Posterior vena cava (tissue), 2 donors: ENCODE data around the gene LIF. TPM values are rescaled to one million over a fixed set of nuclear protein-coding genes. Genes with fewer than 3 reads are reported as not detected.
"Not testable (repeated sequence)": the region's sequence is repeated elsewhere in the genome, so short reads cannot be mapped to it uniquely, and the experiment has no call there.

Experiments used
- DNase-seq: peaks from one replicate; pipeline ENCODE4 v3.0.0-alpha.2; 2020; ENCODE audit warnings: low spot score
- intact Hi-C, 2 donors: fragments of 100-400 bp; cut with DNase I; formaldehyde crosslinking; loops; one replicate each; pipeline versions ENCODE4 v1.14.1 to v1.14.2; 2022 to 2023
- total RNA-seq, 2 donors: library from RNA; stranded (reverse); fragmentation: NEBNext Ultra II Directional; extraction: Animal tissue kit (Norgen Biotek cat#: 25700); gene quantifications; one replicate each; pipeline ENCODE4 v1.2.1, GENCODE V29; 2021
- donor health status: DM: yes; HTN: yes; CAD: no.
- donor health status: DM: yes; HTN: yes; CAD: no.

Gene LIF
- total RNA-seq, 2 donors from 2014 or later: 2.6 to 8.1 TPM

- DNase-seq: no peak
- intact Hi-C loops: no loop called here
Observed at GRCh38 chr22:30219668-30220278, 26.8 kb downstream of the LIF start.

DNA sequence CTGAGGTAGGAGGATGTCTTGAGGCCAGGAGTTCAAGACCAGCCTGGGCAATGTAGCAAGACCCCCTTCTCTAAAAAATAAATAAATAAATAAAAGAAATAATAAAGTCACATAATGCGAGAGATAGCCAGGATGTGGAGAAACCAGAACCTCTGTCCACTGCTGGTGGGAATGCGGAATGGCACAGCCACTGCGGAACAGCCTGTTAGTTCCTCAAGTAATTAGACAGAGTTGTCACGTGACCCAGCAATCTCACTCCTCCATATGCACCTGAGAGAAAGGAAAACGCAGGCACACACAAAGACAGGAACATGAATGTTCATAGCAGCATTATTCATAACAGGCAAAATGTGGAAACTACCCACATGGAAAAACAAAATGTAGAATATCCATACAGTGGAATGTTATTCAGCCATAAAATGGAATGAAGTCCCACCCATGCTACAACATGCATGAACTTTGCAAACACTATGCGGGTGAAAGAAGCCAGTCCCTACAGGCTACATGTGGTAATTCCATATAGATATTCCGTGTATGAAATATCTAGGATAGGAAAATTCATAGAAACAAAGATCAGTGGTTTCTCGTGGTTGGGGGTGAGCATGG is 27.4 kb downstream of the LIF start:
- no peak for DNase-seq
- intact Hi-C loops: no loop called here

- intact Hi-C loops: no loop called here
- DNase-seq: peak; percentile 81
Observed at GRCh38 chr22:30217698-30218560, 28.6 kb downstream of the LIF start.

DNA sequence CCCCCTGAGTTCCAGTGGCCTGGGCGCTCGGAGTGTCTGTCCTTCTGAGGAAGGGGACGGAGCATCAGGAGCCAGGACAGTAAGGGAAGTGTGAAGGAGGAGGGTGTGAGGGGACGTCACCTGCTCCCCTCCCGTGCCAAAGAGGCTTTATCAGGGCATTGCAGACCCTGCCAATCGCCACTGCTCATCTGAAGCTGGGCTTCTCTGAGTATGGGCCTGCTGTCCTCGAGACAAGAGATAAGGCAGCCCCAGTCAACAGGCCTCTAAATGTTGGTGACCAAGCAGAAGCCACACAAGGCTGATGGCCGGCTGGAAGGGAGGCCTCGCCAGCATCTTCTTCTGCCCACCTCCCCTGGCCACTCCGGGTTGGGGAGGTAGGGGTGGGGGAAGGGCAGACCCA is 29.8 kb downstream of the LIF start:
- intact Hi-C loops: no loop called here
- peak; percentile 41 for DNase-seq

DNA sequence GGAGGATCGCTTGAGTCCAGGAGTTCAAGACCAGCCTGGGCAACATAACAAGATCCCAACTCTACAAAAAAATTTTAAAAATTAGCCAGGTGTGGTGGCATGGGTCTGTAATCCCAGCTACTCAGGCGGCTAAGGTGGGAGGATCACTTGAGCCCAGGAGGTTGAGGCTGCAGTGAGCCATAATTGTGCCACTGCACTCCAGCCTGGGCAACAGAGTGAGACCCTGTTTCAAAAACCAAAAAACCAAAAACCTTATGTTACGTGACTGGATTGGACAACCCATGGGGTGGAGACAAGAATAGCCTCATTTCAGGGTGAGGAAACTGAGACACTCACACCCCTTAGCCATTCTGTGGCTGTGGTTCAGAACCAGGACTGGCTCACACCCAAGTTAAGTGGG is 30.3 kb downstream of the LIF start:
- intact Hi-C loops, DNase-seq: not testable (repeated sequence)

DNA sequence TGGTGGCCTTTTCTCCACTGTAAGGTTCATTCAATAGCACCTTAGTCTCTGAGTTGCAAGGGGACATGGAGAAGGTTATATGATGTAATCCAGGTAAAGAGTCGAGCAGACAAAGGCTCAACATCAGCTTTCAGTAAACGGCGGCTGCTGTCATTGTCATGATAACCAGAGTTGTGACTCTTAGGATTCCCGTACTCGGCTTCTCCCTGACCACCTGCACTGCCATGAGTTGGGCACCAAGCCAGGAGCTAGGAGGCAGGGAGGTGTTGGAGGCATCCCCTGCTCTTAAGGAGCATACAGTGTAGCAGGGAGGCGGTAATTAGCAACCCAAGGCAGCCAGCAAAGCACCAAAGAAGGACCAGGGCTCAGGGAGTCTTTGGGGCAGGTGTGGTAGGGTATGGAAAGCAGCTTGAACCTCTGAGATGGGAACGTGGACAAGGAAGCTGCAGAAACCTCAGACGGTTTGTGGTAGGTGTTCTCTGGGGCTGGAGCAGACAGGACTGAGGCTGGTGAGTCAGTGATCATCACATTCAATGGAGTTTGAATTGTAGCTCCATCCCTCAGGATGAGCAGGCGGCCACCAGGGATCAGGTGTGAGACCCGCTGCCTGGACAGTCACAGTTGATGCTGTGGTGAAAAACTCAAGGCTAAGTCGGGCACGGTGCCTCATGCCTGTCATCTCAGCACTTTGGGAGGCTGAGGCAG is 31.7 kb downstream of the LIF start:
- intact Hi-C loops: no loop called here
- DNase-seq: peak; percentile 64

- peak; percentile 85 for DNase-seq
- intact Hi-C loops: no loop called here
Observed at GRCh38 chr22:30212996-30213441, 33.5 kb downstream of the LIF start.

DNA sequence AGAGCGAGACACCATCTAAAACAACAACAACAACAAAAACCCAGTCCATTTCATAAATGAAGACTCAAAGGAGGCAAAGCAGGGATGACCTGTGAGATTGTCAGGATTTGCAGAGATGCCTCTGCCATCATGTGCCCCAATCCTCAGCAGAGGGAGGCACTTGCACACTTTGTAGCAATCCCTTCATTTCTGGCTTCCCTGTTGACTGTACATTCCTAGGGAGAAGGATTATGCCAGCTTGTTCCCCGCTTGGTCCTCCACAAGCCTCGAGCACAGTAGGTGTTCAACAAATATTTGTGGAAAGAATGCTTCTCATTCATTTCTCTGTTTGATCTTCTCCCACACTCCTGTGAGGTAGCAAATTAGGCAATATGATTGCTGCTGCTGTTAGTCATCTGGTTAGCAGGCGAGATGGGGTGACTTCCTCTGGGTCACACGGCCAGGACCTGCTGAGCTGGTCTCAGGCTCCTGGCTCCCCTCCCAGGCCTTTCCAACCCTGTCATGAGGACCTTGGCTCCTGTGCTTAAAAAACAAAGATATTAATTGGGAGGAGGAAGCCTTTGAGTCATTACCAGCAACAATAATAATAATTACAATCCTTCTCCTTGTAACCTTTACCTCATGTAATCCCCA is 34.1 kb downstream of the LIF start:
- DNase-seq: peak; percentile 94
- intact Hi-C loops: no loop called here

DNA sequence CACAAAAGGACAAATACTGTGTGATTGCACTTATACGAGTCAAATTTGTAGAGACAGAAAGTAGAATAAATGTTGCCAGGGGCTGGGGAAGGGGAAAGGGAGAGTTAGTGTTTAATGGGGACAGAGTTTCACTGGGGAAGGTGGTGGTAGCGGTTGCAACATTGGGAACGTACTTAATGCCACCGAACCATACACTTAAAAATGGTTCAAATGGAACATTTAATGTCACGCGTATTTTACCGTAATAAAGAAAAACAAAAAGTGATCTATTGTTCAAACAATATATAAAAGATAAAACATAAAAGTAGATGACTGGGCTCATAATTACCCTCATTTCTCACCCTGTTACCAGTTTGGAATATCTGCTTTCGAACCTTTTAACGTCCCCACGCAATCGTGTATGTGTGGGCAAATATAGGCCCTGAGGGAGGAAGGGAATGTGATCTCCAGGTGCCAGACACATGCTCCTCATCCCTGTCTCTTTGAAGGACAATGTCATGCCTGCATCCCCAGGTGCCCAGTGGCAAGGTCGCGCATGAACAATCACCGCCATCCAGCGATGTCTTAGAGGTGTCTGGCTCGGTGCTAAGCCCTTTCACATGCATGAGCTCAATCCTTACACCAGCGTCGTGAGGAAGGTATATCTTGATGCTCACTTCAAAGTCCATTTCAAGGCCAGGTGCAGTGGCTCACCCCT is 35.3 kb downstream of the LIF start:
- DNase-seq: peak; percentile 36
- intact Hi-C loops: no loop called here

DNA sequence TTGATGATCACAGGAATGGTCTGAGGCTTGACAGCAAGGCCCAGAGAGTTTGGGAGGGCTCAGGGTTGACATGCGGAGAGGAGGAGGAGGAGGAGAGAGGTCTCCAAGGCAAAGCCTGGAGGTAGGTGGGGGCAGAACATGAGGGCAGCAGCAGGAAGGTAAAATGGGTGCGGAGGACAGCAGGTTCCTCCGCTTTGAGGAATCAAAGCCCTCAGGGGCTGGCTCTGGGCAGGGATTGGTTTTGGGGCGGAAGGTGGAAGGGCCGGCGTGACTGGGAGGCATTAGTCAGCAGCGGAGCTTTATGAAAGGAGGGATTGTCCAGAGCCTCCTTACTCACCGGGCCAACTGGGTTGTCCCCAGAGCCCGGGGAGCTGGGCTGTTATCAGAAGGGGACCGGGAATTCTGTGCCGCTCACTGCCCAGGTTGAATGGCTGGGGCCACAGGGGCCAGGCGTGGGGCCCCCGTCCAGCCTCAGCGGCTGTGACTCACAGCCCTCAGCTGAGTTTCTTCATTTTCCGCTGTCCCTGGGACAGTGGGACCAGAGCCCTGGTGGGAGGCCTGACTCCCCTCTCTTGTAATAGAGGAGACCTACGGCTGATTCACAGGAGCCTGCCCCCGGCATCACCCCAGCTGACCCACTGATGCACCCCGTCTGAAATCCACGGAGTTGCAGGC is 36.2 kb downstream of the LIF start:
- DNase-seq: peak; percentile 65
- intact Hi-C loops: no loop called here

DNA sequence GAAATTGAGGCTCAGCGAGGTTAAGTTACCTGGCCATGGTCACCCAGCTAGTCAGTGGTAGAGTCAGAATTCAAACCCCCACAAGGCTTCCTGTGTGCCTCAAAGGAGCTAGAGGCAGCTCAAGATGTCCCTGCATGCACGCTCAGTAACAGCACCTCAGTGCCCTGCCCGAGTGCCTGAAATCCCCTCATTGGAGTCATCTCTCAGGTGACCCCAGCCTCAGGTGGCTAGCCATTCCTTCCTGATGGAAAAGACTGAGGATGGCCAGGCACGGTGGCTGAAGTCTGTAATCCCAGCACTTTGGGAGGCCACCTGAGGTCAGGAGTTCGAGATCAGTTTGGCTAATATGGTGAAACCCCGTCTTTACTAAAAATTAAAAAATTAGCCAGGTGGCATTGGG is 36.9 kb downstream of the LIF start:
- intact Hi-C loops: no loop called here
- peak; percentile 32 for DNase-seq

DNA sequence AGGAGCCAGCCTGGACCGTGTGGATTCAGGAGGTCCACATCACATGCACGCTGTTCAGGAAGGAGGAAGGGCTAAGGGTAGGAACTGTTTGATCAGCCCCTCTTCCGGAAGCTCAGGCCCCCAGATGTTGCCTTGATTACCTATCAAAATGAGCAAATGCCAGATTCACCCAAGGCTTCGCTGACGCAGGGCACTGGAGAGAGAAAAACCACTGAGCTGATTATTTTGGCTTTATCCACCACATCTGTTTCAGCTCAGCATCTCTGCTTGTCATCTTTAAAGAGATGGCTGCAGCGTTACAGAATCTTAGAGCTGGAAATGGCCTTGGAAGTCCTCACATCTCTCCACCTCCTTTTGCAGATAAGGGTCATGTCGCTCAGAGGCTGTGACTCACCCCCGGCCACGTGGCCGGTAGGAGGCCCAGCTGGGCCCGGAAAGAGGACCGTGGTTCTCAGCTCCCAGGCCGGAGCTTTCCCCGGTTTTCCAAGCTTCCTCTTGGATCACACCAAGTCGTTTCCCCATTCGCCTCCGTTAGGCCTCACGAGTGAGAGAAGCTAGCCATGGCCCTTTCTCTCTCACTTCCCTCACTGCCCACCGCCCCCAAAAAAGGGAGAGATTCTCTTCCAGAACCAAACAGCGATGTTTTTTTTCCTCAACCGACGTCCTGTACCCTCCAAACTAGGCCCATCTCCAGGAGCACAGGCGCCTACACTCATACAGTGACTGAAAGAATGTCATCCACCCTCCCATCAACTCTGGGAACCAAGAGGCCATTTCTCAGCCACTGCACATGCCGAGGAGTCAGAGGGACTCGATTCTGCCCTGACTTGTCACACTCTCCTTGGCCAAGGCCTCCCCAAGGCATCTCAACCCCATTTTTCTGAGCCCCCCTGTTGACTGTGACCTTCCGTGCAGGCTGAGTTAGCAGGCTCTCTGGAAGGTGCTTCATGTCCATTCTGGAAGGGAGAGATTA is 37.6 kb downstream of the LIF start:
- intact Hi-C loops: no loop called here
- DNase-seq: peak; percentile 92

- intact Hi-C loops: no loop called here
- peak; percentile 91 for DNase-seq
Observed at GRCh38 chr22:30206944-30207343, 39.6 kb downstream of the LIF start.

DNA sequence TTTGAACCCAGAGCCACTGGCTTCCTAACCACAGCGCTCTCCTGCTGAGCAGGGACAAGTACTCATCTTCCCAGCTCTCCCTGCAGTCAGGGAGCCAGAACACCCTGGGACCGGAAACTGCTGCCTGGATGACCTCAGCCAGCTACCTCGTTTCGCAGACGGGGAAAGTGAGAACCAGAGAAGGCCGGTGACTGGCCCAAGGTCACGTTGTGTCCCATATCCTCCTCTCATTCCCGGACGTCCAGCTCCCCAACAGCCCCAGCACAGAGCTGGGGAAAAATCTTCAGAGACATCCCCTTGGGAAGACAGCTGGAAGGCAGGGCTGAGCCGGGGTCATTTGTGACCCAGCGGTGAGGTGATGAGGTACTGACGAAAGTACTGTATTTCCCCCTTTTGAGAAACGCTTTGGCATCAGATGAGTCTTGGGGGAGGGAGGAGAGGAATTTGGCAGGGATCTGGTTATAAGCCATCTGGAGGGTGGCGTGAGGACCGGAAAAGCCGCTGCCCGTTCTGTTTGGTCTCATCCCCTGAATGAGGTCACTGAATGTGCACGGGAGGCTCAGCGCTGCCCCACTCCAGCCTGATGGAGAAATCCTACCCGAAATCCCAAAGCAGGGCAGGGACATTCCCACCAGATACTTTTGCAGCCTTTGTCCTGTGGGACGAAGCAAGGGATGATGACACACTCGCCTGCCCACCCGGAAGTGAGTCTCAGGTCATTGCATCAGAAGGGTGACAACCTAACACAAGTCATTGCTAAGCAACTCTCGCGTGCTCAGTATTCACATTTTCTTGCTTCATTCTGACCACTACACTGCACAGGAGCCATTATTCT is 41.1 kb downstream of the LIF start:
- DNase-seq: peak; percentile 87
- intact Hi-C loops: no loop called here

- intact Hi-C loops: no loop called here
- DNase-seq: no peak
Observed at GRCh38 chr22:30204742-30205111, 41.8 kb downstream of the LIF start.

GRCh38 chr22:30204015-30204741 is 42.4 kb downstream of the LIF start:
- intact Hi-C loops: no loop called here
- no peak for DNase-seq
